ENCODE measurements around the gene SLC6A14. TPM values are rescaled to one million over a fixed set of nuclear protein-coding genes. Genes with fewer than 3 reads are reported as not detected.

Gene SLC6A14, protein sequence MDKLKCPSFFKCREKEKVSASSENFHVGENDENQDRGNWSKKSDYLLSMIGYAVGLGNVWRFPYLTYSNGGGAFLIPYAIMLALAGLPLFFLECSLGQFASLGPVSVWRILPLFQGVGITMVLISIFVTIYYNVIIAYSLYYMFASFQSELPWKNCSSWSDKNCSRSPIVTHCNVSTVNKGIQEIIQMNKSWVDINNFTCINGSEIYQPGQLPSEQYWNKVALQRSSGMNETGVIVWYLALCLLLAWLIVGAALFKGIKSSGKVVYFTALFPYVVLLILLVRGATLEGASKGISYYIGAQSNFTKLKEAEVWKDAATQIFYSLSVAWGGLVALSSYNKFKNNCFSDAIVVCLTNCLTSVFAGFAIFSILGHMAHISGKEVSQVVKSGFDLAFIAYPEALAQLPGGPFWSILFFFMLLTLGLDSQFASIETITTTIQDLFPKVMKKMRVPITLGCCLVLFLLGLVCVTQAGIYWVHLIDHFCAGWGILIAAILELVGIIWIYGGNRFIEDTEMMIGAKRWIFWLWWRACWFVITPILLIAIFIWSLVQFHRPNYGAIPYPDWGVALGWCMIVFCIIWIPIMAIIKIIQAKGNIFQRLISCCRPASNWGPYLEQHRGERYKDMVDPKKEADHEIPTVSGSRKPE
- total RNA-seq (10 to 100 TPM; 26.8 to 38.0 TPM), polyA plus RNA-seq (100 to 1,000 TPM in 1 of 2 donors, 10 to 100 TPM in 1; 26.5 to 103 TPM)
- long read RNA-seq, donor 1: 0 reads
- long read RNA-seq, donor 2: 0 reads
- long read RNA-seq, donor 3: 0 reads
- long read RNA-seq, donor 4: 0 reads
- long read RNA-seq, donor 5, full-length matches to known transcripts: 1 of 1 reads
- long read RNA-seq, donor 5, partial matches to known transcripts: 0 of 1 reads
- long read RNA-seq, donor 5, other reads (novel, unspliced or antisense): 0 of 1 reads

DNA sequence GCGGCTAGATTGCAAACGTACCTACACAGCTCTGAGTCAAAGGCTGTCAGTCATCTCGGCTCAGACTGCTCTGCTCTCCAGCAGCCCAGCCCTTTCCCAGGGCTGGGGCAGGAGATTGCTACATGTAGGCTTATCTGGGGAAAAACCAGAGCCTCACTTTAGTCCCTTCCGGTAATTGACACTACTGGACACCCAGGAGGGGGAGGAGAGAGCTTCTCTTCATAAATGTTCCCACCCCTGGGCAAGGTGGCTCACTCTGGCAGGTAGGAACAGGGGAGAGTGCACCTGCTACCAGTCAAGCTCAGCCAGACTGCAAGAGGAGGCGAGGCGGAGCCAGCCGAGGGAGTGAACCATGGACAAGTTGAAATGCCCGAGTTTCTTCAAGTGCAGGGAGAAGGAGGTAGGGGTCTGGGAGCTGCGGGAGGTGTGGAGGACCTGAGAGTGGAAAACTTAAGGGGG lies at the start of gene SLC6A14:
Gene SLC6A14, plus strand, starts transcription at position 249 of the 459 bp plus-strand sequence. Its CDS starts 104 bp downstream, at position 353.
- Histone ChIP-seq H3K36me3 (ENCODE audit: control insufficient read depth in 4 of 4, insufficient read depth in 4 of 4, low read length in 4 of 4) (no peaks in the 10 kb centered on the region), H3K9ac (ENCODE audit: insufficient read depth in 1 of 2, low read length in 2 of 2) (no peak within 1 kb of the TSS), H3K27me3 (ENCODE audit: control insufficient read depth in 3 of 3, insufficient read depth in 3 of 3, low read length in 2 of 3) (peaks cover 0 to 32% (median 3%) of the 10 kb centered on the region in 3 donors), H3K4me3 (no peak within 1 kb of the TSS), H3K27ac (ENCODE audit: low read depth in 1 of 2, low read length in 1 of 2) (peak within 1 kb of the TSS in 1 of 2 donors; percentile 70), H3K9me3 (ENCODE audit: control insufficient read depth in 4 of 4, insufficient read depth in 3 of 4, low read length in 3 of 4) (no peaks in the 10 kb centered on the region), H3K4me1 (ENCODE audit: control insufficient read depth in 5 of 5, insufficient read depth in 5 of 5, low read length in 5 of 5) (no peaks in the 10 kb centered on the region)
- TF ChIP-seq, protein P1, sequence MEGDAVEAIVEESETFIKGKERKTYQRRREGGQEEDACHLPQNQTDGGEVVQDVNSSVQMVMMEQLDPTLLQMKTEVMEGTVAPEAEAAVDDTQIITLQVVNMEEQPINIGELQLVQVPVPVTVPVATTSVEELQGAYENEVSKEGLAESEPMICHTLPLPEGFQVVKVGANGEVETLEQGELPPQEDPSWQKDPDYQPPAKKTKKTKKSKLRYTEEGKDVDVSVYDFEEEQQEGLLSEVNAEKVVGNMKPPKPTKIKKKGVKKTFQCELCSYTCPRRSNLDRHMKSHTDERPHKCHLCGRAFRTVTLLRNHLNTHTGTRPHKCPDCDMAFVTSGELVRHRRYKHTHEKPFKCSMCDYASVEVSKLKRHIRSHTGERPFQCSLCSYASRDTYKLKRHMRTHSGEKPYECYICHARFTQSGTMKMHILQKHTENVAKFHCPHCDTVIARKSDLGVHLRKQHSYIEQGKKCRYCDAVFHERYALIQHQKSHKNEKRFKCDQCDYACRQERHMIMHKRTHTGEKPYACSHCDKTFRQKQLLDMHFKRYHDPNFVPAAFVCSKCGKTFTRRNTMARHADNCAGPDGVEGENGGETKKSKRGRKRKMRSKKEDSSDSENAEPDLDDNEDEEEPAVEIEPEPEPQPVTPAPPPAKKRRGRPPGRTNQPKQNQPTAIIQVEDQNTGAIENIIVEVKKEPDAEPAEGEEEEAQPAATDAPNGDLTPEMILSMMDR (IDR thresholded peaks at IDR 0.05; ENCODE audit: control extremely low read depth, extremely low read depth): no peak
- 52 to 65% methylated on average over 7 to 9 of the region's 9 CpGs for WGBS, 2 donors
- peak in 1 of 3 donors; percentile 12 for DNase-seq
- peak; percentile 80 for ATAC-seq (ENCODE audit: insufficient read depth, low FRiP score)

DNA sequence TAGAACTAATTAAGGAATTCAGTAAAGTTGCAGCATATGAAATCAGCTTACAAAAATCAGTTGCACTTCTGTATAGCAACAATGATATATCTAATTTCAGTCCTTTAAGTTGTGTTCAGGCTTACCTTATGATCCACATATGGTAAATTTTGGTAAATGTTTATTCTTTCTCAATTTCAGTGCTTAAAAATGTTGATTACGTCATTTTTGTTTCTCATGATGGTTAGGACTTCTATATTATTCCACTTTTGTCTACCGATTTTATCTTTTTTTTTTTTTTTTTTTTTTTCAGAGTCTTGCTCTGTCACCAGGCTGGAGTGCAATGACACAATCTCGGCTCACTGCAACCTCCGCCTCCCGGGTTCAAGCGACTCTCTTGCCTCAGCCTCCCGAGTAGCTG lies 40.7 kb upstream of the SLC6A14 start:
- no peak for DNase-seq
- ATAC-seq (ENCODE audit: insufficient read depth, low FRiP score): no peak
- Histone ChIP-seq H3K9me3 (ENCODE audit: control insufficient read depth in 4 of 4, insufficient read depth in 3 of 4, low read length in 3 of 4) (no peaks in the 10 kb centered on the region), H3K36me3 (ENCODE audit: control insufficient read depth in 4 of 4, insufficient read depth in 4 of 4, low read length in 4 of 4) (no peaks in the 10 kb centered on the region), H3K4me1 (ENCODE audit: control insufficient read depth in 5 of 5, insufficient read depth in 5 of 5, low read length in 5 of 5) (no peaks in the 10 kb centered on the region), H3K27me3 (ENCODE audit: control insufficient read depth in 3 of 3, insufficient read depth in 3 of 3, low read length in 2 of 3) (peaks cover 0 to 3% (median 0%) of the 10 kb centered on the region in 3 donors), H3K9ac (ENCODE audit: insufficient read depth in 1 of 2, low read length in 2 of 2) (no peak overlapping the region), H3K27ac (ENCODE audit: low read depth in 1 of 2, low read length in 1 of 2) (no peak overlapping the region), H3K4me3 (no peak overlapping the region)
- 81 to 97% methylated on average over 7 of the region's 7 CpGs for WGBS, 2 donors
- TF ChIP-seq, protein P1 (IDR thresholded peaks at IDR 0.05; ENCODE audit: control extremely low read depth, extremely low read depth): no peak

DNA sequence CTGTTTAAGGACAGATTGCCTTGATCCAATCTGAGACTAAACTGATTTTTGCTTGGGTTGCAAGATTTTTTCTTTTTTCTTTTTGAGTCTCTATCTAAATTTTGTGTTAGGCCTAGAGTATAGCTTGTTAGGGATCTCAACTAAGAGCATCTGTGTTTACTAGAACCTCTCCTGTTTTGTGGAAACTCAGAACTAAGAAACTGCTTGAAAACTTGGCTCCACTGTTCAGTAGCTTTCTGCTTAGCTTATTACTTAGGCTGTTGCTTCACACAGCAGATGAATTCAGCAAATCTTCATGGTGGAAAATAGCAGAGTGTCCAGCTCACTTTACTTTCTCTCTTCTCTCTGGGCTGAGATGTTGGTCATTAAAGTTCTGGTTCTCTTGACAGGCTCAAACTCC lies 36.7 kb upstream of the SLC6A14 start:
- TF ChIP-seq, protein P1 (IDR thresholded peaks at IDR 0.05; ENCODE audit: control extremely low read depth, extremely low read depth): no peak
- ATAC-seq (ENCODE audit: insufficient read depth, low FRiP score): no peak
- Histone ChIP-seq H3K9ac (ENCODE audit: insufficient read depth in 1 of 2, low read length in 2 of 2) (no peak overlapping the region), H3K4me1 (ENCODE audit: control insufficient read depth in 5 of 5, insufficient read depth in 5 of 5, low read length in 5 of 5) (no peaks in the 10 kb centered on the region), H3K4me3 (no peak overlapping the region), H3K36me3 (ENCODE audit: control insufficient read depth in 4 of 4, insufficient read depth in 4 of 4, low read length in 4 of 4) (no peaks in the 10 kb centered on the region), H3K27me3 (ENCODE audit: control insufficient read depth in 3 of 3, insufficient read depth in 3 of 3, low read length in 2 of 3) (peaks cover 0 to 8% (median 3%) of the 10 kb centered on the region in 3 donors), H3K9me3 (ENCODE audit: control insufficient read depth in 4 of 4, insufficient read depth in 3 of 4, low read length in 3 of 4) (no peaks in the 10 kb centered on the region), H3K27ac (ENCODE audit: low read depth in 1 of 2, low read length in 1 of 2) (no peak overlapping the region)
- DNase-seq: no peak

Data from lung (tissue), 16 donors.